ENCODE data around the gene ZBTB44.
A peak's percentile ranks its signal among the peaks of the same experiment; 100 is the strongest.

The ZBTB44 gene

GRCh38 chr11:130213143-130213978 lies 101.4 kb downstream of the ZBTB44 start:
- DNase-seq: peak; percentile 62 to 71

GRCh38 chr11:130212431-130212961 lies 102.2 kb downstream of the ZBTB44 start:
- no peak for DNase-seq

- DNase-seq: no peak
Observed at GRCh38 chr11:130211781-130212401, 102.8 kb downstream of the ZBTB44 start.

DNA sequence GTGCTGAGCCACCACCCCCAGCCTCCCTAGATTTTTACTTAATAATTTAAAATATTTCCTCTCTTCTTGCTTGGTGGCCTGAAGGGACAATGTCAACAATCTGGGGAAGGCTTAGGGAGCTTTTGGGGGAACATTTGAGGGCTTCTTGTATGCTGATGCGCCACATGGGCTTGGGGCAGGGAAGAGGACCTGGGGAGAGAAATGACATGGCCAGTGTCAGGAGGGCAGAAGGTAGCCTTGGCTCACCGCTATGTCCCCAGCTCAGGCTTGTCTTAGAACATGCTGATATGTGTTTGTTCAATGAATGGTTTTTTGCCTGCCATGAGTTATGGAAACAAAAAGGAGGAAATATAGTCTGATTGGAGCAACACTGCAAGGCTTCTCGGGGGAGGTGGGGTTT lies 103.6 kb downstream of the ZBTB44 start:
- DNase-seq: no peak

DNA sequence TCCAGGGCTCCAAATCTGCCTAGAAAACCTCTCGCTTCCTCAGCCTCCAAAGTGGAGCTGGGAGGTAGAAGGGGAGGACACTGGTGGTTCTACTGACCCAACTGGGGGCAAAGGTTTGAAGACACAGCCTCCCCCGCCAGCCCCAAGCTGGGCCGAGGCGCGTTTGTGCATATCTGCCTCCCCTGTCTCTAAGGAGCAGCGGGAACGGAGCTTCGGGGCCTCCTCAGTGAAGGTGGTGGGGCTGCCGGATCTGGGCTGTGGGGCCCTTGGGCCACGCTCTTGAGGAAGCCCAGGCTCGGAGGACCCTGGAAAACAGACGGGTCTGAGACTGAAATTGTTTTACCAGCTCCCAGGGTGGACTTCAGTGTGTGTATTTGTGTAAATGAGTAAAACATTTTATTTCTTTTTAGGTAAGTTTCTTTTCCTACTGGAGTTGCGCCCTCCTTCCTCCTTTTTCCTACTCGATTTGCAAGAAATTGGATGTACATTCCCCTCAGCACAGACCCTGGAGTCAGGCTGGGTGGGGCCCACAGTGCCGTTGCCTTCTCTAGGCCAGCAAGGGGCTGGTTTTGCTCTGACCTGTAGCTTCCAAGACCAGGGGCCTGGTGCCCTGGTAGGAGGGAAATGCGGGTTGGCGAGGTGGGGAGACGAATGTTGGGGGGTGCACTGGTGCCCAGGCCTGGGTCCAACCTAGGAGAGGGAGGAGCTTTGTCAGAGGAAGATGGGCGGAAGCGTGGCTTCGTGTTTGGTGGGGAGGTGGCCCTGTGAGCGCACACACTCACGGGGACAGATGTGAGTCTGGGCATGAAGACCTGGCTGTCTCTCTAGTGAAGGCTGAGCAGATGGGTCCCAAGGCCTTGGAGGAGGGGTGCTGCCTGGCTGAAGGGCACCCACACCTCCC lies 104.5 kb downstream of the ZBTB44 start:
- DNase-seq: no peak

- DNase-seq: no peak
Observed at GRCh38 chr11:130209128-130209932, 105.4 kb downstream of the ZBTB44 start.

GRCh38 chr11:130208241-130209127 lies 106.2 kb downstream of the ZBTB44 start:
- DNase-seq: no peak

DNA sequence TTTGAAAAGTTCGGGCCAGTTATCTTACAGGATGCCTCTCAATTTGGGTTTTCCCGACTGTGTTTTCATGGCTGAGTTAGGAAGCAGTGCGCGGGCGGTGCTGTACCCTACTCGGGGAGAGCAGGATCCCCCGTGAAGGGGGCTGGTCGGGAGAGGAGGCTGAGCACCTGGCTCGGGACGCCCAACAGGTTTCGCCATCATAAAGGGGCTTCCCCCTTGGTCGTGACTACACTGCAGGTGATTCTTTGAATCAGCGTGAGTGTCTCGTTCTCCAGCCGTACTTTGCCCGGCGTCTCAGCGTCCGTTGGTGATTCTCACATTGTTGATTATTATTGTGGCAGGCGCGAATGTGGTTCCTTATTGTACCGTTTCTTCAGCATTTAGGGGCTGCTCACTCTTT lies 108.6 kb downstream of the ZBTB44 start:
- DNase-seq: no peak

DNA sequence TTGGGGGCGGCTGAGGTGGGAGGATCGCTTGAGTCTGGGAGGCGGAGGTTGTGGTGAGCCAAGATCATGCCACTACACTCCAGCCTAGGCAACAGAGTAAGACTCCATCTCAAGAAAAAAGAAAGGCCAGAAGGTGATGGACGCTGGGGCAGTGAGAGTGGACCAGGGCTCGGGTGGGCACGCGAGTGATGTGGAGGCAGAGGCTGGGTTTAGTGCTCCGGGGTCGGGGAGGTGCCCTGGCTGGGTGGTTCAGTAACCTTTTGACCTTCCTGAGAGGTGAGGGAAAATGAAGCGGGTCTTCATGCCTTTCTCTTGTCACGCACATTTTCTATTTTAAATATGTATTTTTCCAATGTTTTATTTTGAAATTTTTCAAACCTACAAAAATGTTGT lies 110.0 kb downstream of the ZBTB44 start:
- no peak for DNase-seq

DNA sequence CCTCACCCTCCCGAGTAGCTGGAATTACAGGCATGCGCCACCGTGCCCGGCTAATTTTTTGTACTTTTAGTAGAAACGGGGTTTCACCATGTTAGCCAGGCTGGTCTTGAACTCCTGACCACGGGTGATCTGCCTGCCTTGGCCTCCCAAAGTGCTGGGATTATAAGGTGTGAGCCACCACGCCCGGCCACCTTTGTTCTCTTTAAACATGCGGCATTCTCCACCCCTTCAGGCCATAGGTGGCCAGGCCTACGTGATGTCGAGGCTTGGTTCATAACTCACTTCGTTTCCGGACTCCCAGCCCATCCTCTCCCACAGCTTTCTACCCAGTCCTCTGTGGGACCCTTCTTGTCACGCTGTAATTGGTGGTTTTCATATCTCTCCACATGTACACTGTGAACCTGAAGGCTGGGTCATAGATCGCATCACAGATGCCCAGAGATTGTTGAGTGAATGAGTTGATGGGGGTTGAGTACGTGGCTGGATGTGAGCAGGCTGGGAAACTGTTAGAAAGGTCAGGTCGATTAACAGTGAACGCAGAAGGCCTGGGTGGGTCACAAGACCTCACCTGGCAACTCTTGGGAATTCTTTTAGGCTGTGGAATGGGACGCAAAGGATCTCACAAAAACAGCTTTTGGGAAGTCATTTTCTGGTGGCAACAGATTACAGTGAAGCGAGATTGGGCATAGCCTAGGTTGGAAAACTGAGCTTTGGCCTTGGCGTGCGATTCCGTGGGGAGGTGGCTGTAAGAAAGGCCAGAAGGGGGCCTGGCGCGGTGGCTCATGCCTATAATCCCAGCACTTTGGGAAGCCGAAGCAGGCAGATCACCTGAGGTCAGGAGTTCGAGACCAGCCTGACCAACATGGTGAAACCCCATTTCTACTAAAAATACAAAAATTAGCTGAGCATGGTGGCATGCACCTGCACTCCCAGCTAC lies 110.7 kb downstream of the ZBTB44 start:
- no peak for DNase-seq

- DNase-seq: no peak
Observed at GRCh38 chr11:130202818-130203689, 111.7 kb downstream of the ZBTB44 start.

GRCh38 chr11:130202009-130202817 lies 112.5 kb downstream of the ZBTB44 start:
- DNase-seq: no peak

DNA sequence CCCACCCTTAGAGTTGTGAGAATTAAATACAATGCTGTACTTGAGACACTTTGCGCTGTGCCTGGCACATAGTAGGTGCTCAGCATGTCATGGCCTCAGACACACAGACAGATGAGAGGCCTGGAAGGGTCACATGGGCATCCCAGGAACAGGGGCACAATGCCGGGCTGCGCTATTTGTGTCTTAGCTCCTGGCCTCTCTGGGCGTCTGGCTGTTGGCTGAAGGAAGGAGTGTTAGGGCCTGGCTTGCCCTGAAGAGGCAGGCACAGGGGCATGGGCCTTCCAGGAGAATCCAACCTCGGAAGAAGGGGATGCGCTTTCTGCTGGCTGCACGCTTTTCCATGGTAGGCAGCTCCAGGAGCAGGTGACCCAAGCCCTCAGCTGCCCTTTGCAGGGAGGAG lies 113.7 kb downstream of the ZBTB44 start:
- no peak for DNase-seq

DNA sequence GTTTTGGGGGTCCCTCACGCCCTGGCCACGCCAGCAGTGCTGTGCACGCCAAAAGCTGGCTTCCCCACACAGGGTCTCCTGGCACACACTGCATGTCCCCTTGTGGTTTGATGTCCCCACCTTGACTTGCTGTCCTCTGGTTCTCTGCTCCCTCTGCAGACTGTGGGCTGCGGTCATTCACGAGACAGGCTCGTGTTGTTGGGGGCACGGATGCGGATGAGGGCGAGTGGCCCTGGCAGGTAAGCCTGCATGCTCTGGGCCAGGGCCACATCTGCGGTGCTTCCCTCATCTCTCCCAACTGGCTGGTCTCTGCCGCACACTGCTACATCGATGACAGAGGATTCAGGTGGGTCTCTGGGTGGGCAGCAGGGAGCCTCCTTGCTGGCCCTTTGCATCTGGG lies 114.9 kb downstream of the ZBTB44 start:
- no peak for DNase-seq

- no peak for DNase-seq
Observed at GRCh38 chr11:130198964-130199363, 115.8 kb downstream of the ZBTB44 start.

GRCh38 chr11:130198292-130198691 lies 116.4 kb downstream of the ZBTB44 start:
- DNase-seq: no peak

GRCh38 chr11:130197386-130198035 lies 117.2 kb downstream of the ZBTB44 start:
- no peak for DNase-seq

All from CD4-positive, alpha-beta T cell treated with Interferon alpha-2 for 1 hour (primary cell).